HCT116 (cell line): Measurements from ENCODE around the gene ARHGAP45. TPM values are rescaled to one million over a fixed set of nuclear protein-coding genes. Genes with fewer than 3 reads are reported as not detected.
A peak's percentile ranks its signal among the peaks of the same experiment; 100 is the strongest.

ENCODE experiments used
- ATAC-seq: fragments of 200-7000 bp; cut with Tn5 transposase; 2 replicates; pipeline ENCODE4 v1.9.1; 2020; ENCODE audit warnings: mild to moderate bottlenecking, moderate library complexity
- BruUV-seq: library from RNA; stranded (reverse); fragments of 400-500 nt; replicated peaks from 2 replicates; lab custom pipeline; 2021; lab: Mats Ljungman, UMichigan
- CTCF ChIA-PET: fragments of 300-600 bp; sonication (Branson Sonifier 250); formaldehyde crosslinking; loops from one replicate; lab custom pipeline; 2021; ENCODE audit warnings: antibody characterized with exemption; lab: Charles Lee
- POLR2A ChIA-PET: fragments of 300-600, 350-600 bp; sonication (Branson Sonifier 250); formaldehyde crosslinking; loops from one replicate; lab custom pipeline; 2021; ENCODE audit warnings: antibody characterized with exemption; lab: Charles Lee
- RAD21 ChIA-PET, 2 experiments: fragments of 300-600 bp; sonication (Branson Sonifier 250); formaldehyde crosslinking; loops; one replicate each; lab custom pipeline; 2023; ENCODE audit warnings: low total read pairs in 2 of 2; ENCODE audit not compliant: uncharacterized antibody in 2 of 2, unreplicated experiment in 2 of 2, low non-redundant PET in 1 of 2; lab: Charles Lee
- DNase-seq: peaks from one replicate; pipeline ENCODE4 v3.0.0-alpha.2; 2010; ENCODE audit warnings: low read depth, low spot score
- H2AFZ ChIP-seq: fragments of 200-600 bp; shearing (Covaris generic), sonication (generic); 2 replicates; pipeline ENCODE4 v1.6.1; 2017; ENCODE audit warnings: low read depth, mixed run types, mixed read lengths, antibody characterized with exemption, low read length; ENCODE audit not compliant: poor library complexity, severe bottlenecking
- H3K27ac ChIP-seq: 2 replicates; pipeline ENCODE4 v1.5.1; 2012; ENCODE audit warnings: low read depth, low read length
- H3K27me3 ChIP-seq: fragments of 200-600 bp; sonication (generic); 2 replicates; pipeline ENCODE4 v1.6.1; 2016; ENCODE audit warnings: mixed run types, low read length, mixed read lengths; ENCODE audit not compliant: insufficient read depth
- H3K36me3 ChIP-seq, 2 experiments: fragments of 200-500 bp in 1 of 2; fragments of 200-600 bp in 1 of 2; sonication (Bioruptor generic) in 1 of 2; sonication (generic) in 1 of 2; 2 replicates each; pipeline versions ENCODE4 v1.5.1 to v1.6.1; 2014 to 2016; ENCODE audit warnings: low read length in 2 of 2, inconsistent platforms in 1 of 2, mixed read lengths in 1 of 2, mixed run types in 1 of 2; ENCODE audit not compliant: insufficient read depth in 2 of 2, control insufficient read depth in 1 of 2
- H3K4me1 ChIP-seq, 2 experiments: fragments of 200-600 bp in 1 of 2; sonication (generic) in 1 of 2; 2 replicates each; pipeline versions ENCODE4 v1.5.1 to v1.6.1; 2012 to 2017; ENCODE audit warnings: low read length in 2 of 2, inconsistent platforms in 1 of 2, mild to moderate bottlenecking in 1 of 2, mixed read lengths in 1 of 2, mixed run types in 1 of 2, moderate library complexity in 1 of 2; ENCODE audit not compliant: insufficient read depth in 2 of 2, control insufficient read depth in 1 of 2
- H3K4me2 ChIP-seq: fragments of 200-600 bp; sonication (generic); 2 replicates; pipeline ENCODE4 v1.6.1; 2017; ENCODE audit warnings: mixed run types, low read length, mixed read lengths
- H3K4me3 ChIP-seq, 2 experiments: fragments of 200-600 bp in 1 of 2; sonication (generic) in 1 of 2; replicated peaks in 1 of 2; 2 replicates each; pipeline ENCODE4 v1.5.1; 2011 to 2016; ENCODE audit warnings: low read length in 2 of 2, control low read depth in 1 of 2, low read depth in 1 of 2, mild to moderate bottlenecking in 1 of 2, mixed read lengths in 1 of 2, mixed run types in 1 of 2
- H3K79me2 ChIP-seq: fragments of 200-600 bp; sonication (generic); 2 replicates; pipeline ENCODE4 v1.6.1; 2017; ENCODE audit warnings: mild to moderate bottlenecking, mixed run types, low read length, moderate library complexity, mixed read lengths; ENCODE audit not compliant: insufficient read depth
- H3K9ac ChIP-seq: fragments of 200-600 bp; sonication (generic); 2 replicates; pipeline ENCODE4 v1.6.1; 2016; ENCODE audit warnings: low read length, mixed read lengths
- H3K9me2 ChIP-seq: fragments of 200-600 bp; sonication (generic), shearing (Covaris generic); 2 replicates; pipeline ENCODE4 v1.6.1; 2017; ENCODE audit warnings: mixed run types, mild to moderate bottlenecking, moderate library complexity; ENCODE audit not compliant: insufficient read depth
- H3K9me3 ChIP-seq, 2 experiments: fragments of 200-500 bp in 1 of 2; fragments of 200-600 bp in 1 of 2; sonication (Bioruptor generic) in 1 of 2; sonication (generic) in 1 of 2; 2 replicates each; pipeline ENCODE4 v1.6.1; 2014 to 2017; ENCODE audit warnings: low read length in 2 of 2, mixed read lengths in 2 of 2, inconsistent platforms in 1 of 2, low read depth in 1 of 2, mild to moderate bottlenecking in 1 of 2, mixed run types in 1 of 2, moderate library complexity in 1 of 2; ENCODE audit not compliant: control insufficient read depth in 1 of 2, insufficient read depth in 1 of 2
- H4K20me1 ChIP-seq: fragments of 200-600 bp; sonication (generic), shearing (Covaris generic); 2 replicates; pipeline ENCODE4 v1.6.1; 2017; ENCODE audit warnings: mixed run types, mild to moderate bottlenecking, moderate library complexity; ENCODE audit not compliant: insufficient read depth
- CTCF ChIP-seq, 3 experiments: fragments of 200-600 bp in 1 of 3; sonication (generic) in 1 of 3; IDR thresholded peaks in 2 of 3; conservative IDR thresholded peaks in 1 of 3; 2 replicates each; pipeline ENCODE4 v1.5.1; 2012 to 2017; ENCODE audit warnings: low read depth in 2 of 3, low read length in 2 of 3, antibody characterized with exemption in 1 of 3, borderline replicate concordance in 1 of 3, control low read depth in 1 of 3, mild to moderate bottlenecking in 1 of 3, mixed read lengths in 1 of 3, mixed run types in 1 of 3, moderate library complexity in 1 of 3; ENCODE audit not compliant: insufficient read depth in 1 of 3
- EGR1 ChIP-seq: IDR thresholded peaks from 2 replicates; pipeline ENCODE4 v1.6.1; 2012; ENCODE audit warnings: low read depth
- ELF1 ChIP-seq: IDR thresholded peaks from 2 replicates; pipeline ENCODE4 v1.6.1; 2012; ENCODE audit warnings: low read depth, borderline replicate concordance
- SIN3A ChIP-seq: IDR thresholded peaks from 2 replicates; pipeline ENCODE4 v1.6.1; 2012; ENCODE audit warnings: low read depth
- intact Hi-C: fragments of 100-400 bp; cut with micrococcal nuclease; formaldehyde crosslinking; loops from 2 replicates; pipeline ENCODE4 v1.10.0; 2022
- total RNA-seq: library from RNA; stranded (reverse); gene quantifications from one replicate; pipeline ENCODE4 v1.2.1, GENCODE V29; 2021; ENCODE audit not compliant: unreplicated experiment
- TF ChIP-seq, protein P1 (sequence below): IDR thresholded peaks from 2 replicates; pipeline ENCODE4 v1.6.1; 2012
- TF ChIP-seq, protein P2 (sequence below): IDR thresholded peaks from 2 replicates; pipeline ENCODE4 v1.6.1; 2012

The ARHGAP45 gene
- total RNA-seq, 1 experiment from 2014 or later, result 30.4 TPM

- RAD21 ChIA-PET, result interaction anchor here in 1 of 2 experiments (1.0 kb wide), 1 partner anchor 37 kb away, joined by 3 read pairs; the partner anchor contains the start of gene CNN2
- H3K79me2 ChIP-seq, result peaks cover 26% of the 10 kb centered on the region; the same call in 1 of the 2 replicates
- intact Hi-C loops, result loop anchor here (5.0 kb wide), 1 partner anchor 38 kb away; the partner anchor contains the start of gene GPX4
Observed at GRCh38 chr19:1063909-1064660, 2.9 kb upstream of the ARHGAP45 start.

DNA sequence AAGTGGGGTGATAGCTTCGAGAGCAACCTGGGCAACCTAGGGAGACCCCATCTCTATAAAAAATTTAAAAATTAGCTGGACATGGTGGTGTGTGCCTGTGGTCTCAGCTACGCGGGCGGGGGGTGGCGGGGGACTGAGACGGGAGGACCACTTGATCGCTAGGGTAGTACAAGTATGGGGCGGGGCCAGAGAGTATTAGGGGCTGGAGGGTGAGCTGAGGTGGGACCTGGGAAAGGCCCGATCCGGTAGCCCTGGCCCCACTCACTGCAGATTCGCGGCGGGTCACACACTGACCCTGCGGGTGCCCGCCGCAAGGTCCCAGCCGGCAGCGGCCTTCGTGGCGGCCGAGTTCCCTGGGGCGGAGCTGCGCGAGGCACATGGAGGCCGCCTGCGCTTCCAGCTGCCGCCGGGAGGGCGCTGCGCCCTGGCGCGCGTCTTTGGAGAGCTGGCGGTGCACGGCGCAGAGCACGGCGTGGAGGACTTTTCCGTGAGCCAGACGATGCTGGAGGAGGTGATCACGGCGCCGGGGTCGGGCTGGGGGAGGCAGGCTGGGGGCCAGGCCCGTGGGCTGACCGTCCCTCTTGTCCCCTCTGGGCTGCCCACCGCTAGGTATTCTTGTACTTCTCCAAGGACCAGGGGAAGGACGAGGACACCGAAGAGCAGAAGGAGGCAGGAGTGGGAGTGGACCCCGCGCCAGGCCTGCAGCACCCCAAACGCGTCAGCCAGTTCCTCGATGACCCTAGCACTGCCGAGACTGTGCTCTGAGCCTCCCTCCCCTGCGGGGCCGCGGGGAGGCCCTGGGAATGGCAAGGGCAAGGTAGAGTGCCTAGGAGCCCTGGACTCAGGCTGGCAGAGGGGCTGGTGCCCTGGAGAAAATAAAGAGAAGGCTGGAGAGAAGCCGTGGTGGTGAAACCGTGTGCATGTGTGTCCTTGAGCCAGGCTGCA lies 2.0 kb upstream of the ARHGAP45 start:
- POLR2A ChIA-PET, result interaction anchor here (0.7 to 2.4 kb wide), 12 partner anchors 9 to 204 kb away, joined by 3 to 8 read pairs (median 4); partner anchors contain the start of genes ABCA7, CIRBP and CNN2
- TF ChIP-seq EGR1 (no peak), CTCF (IDR thresholded peaks at IDR 0.05 in 2 of 3, conservative IDR thresholded peaks at IDR 0.05 in 1 of 3; ENCODE audit: borderline replicate concordance in 1 of 3, insufficient read depth in 1 of 3, low read depth in 2 of 3, low read length in 2 of 3) (peak in 2 of 3 experiments; percentile 70 to 83; a peak in 4 of 6 replicates), SIN3A (no peak), ELF1 (no peak)
- TF ChIP-seq, protein P1, sequence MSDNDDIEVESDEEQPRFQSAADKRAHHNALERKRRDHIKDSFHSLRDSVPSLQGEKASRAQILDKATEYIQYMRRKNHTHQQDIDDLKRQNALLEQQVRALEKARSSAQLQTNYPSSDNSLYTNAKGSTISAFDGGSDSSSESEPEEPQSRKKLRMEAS, result peak; percentile 97
- TF ChIP-seq, protein P2, sequence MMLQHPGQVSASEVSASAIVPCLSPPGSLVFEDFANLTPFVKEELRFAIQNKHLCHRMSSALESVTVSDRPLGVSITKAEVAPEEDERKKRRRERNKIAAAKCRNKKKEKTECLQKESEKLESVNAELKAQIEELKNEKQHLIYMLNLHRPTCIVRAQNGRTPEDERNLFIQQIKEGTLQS, result no peak

More at GRCh38 chr19:1063909-1064660, 2.9 kb upstream of the ARHGAP45 start:
- Histone ChIP-seq H3K27me3 (no peaks in the 10 kb centered on the region), H3K9me2 (no peaks in the 10 kb centered on the region), H4K20me1 (no peaks in the 10 kb centered on the region), H2AFZ (no peak overlapping the region), H3K9me3 (no peaks in the 10 kb centered on the region), H3K4me2 (peak overlapping the region; percentile 94), H3K4me3 (peak overlapping the region; percentile 64 to 78), H3K4me1 (peaks cover 30 to 66% of the 10 kb centered on the region in 2 experiments), H3K36me3 (0 out of 4 replicates have a peak, but pooled peaks cover 0 to 3% of the 10 kb centered on the region in 2 experiments), H3K9ac (peak overlapping the region; percentile 92), H3K27ac (peak overlapping the region; percentile 100)
- POLR2A ChIA-PET, result interaction anchor here (0.7 to 2.4 kb wide), 8 partner anchors 8 to 49 kb away, joined by 3 to 8 read pairs (median 4); partner anchors contain the start of gene ABCA7
- ATAC-seq, result peak; percentile 41
- CTCF ChIA-PET, result interaction anchor here (0.6 to 2.5 kb wide), 12 partner anchors 12 to 202 kb away, joined by 3 to 20 read pairs (median 4); partner anchors contain the start of genes ABCA7, ATP5F1D and GPX4
- no peak for DNase-seq
- TF ChIP-seq, protein P1, result no peak
- TF ChIP-seq EGR1, result peak; percentile 50; the same call in 1 of the 2 replicates
- no TSS peak for BruUV-seq

More for the DNA sequence above, 2.0 kb upstream of the ARHGAP45 start:
- ATAC-seq (peak; percentile 62), DNase-seq (peak; percentile 56)
- Histone ChIP-seq H3K9ac (peak overlapping the region; percentile 92), H3K79me2 (peaks cover 26% of the 10 kb centered on the region; the same call in 1 of the 2 replicates), H4K20me1 (no peaks in the 10 kb centered on the region), H3K36me3 (0 out of 4 replicates have a peak, but pooled peaks cover 0 to 3% of the 10 kb centered on the region in 2 experiments), H3K27me3 (no peaks in the 10 kb centered on the region), H3K27ac (peak overlapping the region; percentile 100), H3K4me3 (peak overlapping the region; percentile 64 to 78), H3K9me2 (no peaks in the 10 kb centered on the region), H2AFZ (no peak overlapping the region), H3K4me1 (peaks cover 36 to 71% of the 10 kb centered on the region in 2 experiments), H3K9me3 (no peaks in the 10 kb centered on the region), H3K4me2 (peak overlapping the region; percentile 94)
- intact Hi-C loops, result loop anchor here (5.0 kb wide), 1 partner anchor 37 kb away; the partner anchor contains the start of gene GPX4
- CTCF ChIA-PET, result interaction anchor here (0.6 to 2.5 kb wide), 16 partner anchors 10 to 201 kb away, joined by 3 to 20 read pairs (median 4); partner anchors contain the start of genes ABCA7, ATP5F1D and GPX4
- RAD21 ChIA-PET, result interaction anchor here (0.6 to 1.0 kb wide), 3 partner anchors 29 to 38 kb away, joined by 3 to 5 read pairs (median 3); partner anchors contain the start of gene CNN2 (in 1 of the 2)
- BruUV-seq, result TSS peak; percentile 50
